ENCODE results near the gene C2orf78.
"Not testable (repeated sequence)": the region's sequence is repeated elsewhere in the genome, so short reads cannot be mapped to it uniquely, and the experiment has no call there.

C2orf78 gene

GRCh38 chr2:73783402-73783801 lies 581 bp upstream of the C2orf78 start:
- not testable (repeated sequence) for DNase-seq

DNA sequence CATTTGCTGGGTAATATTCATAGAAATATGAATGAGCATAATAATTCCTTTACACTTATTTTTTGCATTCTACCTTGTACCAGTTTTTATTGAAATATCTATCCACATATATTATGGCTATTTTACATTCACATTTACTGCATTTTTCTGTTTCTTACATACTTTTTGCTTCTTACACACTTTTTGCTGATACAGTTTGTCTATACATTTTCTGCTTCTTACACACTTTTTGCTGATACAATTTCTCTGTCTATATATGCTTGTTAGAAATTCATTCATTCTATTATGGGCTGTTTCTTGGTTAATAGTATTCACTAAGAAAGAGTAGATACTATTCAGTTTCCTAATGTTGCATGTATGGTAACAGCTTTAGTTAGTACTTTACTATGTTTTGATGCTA lies 27.9 kb downstream of the C2orf78 start:
- no peak for DNase-seq

GRCh38 chr2:73812635-73813034 lies 28.7 kb downstream of the C2orf78 start:
- no peak for DNase-seq

GRCh38 chr2:73818296-73818695 lies 34.3 kb downstream of the C2orf78 start:
- DNase-seq: no peak

DNA sequence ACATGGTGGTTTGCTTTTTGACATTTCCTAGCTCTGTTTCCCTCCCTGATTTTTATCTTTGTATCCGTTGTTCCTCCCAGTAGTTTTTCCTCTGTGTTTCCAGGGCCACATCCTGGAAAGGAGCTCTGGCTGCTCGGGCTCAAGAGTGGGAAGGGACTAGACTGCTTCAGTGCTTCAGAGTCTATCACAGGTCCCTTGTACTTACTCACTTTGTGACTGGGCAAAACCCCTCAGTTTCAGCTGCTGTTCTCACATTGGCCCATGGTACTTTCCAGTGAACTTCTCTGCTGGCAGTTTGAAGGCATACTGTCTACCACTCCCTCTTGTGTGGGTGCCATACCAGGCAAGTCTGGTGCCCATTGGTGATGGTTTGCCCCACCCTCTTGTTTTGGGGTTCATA lies 37.2 kb downstream of the C2orf78 start:
- DNase-seq: no peak

GRCh38 chr2:73821669-73822068 lies 37.7 kb downstream of the C2orf78 start:
- no peak for DNase-seq

DNA sequence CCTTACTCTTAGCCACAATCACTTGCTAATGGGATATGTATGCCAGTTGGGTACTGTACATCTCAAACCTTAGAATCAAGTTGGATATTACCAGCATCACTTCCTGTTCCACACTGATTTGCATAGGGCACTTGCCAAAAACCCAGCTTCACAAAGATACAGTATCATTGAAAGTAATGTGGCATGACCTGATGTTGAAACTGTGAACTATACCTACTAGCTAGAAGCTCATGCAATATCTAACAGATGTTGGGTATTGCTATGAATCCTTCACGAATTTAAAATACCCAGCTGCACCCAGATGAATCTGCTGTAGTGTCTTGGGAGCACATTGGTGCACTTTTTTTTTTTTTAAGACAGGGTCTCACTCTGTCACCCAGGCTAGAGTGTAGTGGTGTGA lies 38.3 kb downstream of the C2orf78 start:
- DNase-seq: no peak

GRCh38 chr2:73822991-73823390 lies 39.0 kb downstream of the C2orf78 start:
- no peak for DNase-seq

DNA sequence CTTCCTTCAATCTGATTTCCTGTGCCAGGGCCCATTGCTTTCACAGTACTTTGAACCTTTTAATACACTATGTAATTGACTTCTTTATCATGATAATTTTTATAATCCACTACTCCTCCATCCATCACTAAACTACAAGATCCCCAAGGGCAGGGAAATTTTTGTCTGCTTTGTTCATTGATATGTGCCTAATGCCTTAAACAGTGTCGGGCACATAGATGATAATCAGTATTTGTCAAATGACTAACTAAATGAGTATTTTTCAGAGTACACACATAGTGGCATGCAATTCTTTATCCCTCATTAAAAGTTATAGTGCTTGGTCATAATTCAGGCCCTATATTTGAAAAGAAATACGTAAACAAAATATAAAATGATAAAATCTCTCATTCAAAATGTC lies 39.4 kb downstream of the C2orf78 start:
- DNase-seq: no peak

- peak; percentile 91 for DNase-seq
Observed at GRCh38 chr2:73823916-73824523, 40.0 kb downstream of the C2orf78 start.

DNA sequence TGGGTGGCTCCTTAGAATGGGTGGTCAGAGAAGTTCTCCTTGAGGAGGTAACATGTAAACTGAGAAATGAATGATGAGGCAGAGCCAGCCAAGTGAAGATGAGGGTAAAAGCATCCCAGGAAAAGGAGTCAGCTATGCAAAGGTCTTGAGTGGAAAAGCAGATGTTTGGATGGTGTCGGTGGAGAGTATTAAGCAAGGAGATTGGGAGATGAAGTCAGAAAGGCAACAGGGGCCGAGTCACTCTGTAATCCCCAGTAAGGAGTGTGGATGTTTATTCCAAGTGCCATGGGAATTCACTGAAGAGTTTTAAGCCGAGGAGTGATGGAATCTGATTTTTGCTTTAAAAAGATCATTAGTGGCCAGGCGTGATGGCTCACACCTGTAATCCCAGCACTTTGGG lies 41.4 kb downstream of the C2orf78 start:
- no peak for DNase-seq

GRCh38 chr2:73827018-73827417 lies 43.0 kb downstream of the C2orf78 start:
- DNase-seq: peak; percentile 78

DNA sequence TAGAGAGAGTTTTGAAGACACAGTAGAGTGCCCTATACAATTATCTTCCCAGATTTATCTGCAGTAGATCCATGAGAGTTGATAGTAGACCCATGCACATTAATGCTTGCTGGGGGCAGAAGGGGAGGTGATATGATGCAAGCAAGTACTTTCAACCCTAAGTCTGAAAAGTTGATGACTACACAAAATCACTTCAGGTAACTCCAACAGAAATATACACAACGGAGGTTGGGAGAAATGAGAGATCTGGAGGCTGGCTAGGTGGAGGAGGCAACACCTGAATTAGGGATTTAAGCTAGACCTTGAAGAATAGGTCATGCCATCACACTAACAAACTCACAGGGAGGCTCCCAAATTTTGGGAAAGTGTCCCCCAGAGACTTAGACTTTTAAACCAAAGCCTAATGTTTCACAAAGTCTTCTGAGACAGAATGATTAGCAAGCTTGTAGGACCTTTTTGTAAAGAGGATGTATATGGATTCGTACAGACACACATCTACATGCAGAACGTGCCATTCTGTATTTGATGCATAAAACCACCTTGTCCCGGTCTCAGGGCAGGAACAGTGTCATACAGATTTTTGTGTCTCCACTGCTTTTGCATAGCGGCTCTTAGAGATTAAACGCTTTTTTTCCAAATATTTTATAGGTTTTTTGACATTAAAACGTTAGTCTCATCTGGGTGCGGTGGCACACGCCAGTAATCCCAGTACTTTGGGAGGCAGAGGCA lies 43.8 kb downstream of the C2orf78 start:
- no peak for DNase-seq

DNA sequence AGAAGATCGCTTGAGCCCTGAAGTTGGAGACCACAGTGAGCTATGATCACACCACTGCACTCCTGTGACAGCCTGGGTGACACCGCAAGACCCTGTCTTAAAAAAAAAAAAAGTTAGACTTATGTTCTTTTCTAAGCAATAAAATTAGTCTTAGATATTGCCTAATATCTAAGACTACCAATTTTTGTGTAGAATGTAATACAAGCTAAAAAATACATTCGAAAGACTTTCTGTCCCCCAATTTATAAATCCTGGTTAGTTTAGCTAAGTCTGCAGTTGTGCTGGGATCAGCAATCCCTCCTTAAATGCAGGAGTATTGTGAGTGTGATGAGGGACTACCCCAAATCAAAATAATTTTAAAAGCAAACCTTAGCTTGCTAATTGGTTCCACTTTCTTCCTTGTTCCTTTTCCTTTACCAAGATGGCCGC lies 44.4 kb downstream of the C2orf78 start:
- DNase-seq: no peak

DNA sequence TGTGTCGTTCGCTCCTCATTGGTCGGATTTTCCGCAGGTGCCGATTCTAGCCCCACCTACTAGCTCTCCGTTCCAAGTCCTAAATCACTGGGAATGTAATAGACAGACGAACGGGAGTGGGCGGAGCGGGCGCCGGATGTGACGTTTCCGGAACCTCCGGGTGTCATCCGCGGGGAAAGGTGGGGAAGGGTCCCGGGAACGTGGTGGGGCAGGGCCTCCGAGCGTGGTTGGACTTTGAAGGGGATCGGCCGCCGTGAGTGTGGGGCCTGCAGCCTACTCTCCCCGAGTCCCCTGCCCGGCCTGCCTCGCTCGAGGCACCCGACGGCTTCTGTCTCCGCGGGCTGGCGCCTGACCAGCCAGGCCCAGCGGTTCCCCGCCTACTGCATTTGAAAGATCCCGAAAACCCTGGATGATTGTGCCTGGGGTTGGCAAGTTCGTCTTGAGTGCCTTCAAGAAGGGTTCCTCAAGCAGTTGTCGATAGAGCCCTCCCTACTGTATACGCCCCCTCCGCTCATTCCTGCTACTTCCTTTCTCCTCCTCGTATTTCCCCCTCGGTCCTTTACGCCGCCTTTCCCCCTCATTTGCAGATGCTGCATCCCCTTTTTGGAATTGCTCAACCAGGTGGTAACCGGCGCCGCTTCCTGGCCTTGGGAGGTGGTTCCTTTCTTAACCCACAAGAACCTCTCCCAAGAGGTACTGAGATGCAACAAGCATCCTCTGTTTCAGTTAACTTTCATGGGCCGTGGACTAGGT lies 45.0 kb downstream of the C2orf78 start, which contains the start of gene STAMBP:
STAMBP (plus strand) TSS at position 144 of the 753 bp plus-strand sequence. CDS start 1,896 bp downstream, outside the sequence.
- peak; percentile 99 for DNase-seq

DNA sequence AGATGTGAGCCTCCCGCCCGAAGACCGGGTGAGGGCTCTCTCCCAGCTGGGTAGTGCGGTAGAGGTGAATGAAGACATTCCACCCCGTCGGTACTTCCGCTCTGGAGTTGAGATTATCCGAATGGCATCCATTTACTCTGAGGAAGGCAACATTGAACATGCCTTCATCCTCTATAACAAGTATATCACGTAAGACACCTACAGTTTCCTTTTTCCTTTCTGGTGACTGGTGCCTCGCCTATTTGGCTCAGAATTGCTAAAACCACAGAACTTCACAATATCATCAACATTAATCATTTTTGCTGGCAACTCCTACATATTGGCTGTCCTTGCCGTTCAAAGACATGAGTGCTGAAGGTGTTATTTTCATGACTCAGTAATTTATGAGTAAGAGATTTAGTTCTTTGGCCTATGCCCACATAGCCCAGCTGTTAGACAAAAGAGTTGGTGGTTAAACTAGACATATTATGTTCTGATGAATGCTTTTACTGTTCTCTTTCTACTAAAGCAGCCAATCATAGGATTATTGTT lies 47.0 kb downstream of the C2orf78 start:
- DNase-seq: peak; percentile 21

- peak; percentile 48 for DNase-seq
Observed at GRCh38 chr2:73832930-73833329, 48.9 kb downstream of the C2orf78 start.

DNA sequence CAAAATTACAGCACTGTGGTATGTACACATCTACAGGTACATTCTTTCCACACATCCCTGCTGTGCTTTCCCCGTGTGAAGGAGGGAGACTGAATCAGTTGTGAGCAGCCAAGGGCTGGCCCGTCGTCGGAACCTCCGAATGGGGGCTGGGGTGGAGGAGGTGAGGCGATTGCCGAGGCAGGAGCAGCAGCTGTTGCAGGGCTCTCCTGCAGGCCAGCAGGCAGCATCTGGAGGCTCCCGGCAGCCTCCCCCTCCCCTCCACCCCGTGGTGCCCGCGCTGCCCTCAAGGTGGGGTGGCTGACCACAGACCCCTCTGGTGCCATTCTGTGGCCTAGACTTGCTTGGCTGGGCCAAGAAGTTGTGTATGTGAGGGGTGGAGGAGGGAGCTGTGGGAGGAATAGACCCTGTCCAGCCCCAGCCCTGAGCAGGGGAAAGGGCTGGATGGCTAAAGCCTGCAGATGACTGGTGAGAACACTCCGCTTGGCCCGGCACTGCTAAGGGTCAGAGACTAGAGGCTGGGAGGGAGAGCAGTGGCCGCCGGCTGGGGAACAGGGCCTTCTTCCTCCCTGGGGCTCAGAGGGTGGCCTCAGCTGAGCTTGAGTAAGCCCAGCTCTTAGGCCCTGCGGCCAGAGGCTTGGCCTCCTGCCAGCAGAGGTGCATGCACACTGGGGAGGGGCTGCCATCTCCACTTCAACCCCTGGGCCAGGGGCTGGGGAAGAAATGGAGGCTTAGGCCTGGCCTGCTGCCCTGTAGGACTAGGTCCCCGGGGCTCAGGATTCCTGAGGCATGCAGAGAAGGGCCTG lies 52.4 kb downstream of the C2orf78 start:
- no peak for DNase-seq

GRCh38 chr2:73837847-73838585 lies 54.0 kb downstream of the C2orf78 start:
- peak; percentile 59 for DNase-seq

DNA sequence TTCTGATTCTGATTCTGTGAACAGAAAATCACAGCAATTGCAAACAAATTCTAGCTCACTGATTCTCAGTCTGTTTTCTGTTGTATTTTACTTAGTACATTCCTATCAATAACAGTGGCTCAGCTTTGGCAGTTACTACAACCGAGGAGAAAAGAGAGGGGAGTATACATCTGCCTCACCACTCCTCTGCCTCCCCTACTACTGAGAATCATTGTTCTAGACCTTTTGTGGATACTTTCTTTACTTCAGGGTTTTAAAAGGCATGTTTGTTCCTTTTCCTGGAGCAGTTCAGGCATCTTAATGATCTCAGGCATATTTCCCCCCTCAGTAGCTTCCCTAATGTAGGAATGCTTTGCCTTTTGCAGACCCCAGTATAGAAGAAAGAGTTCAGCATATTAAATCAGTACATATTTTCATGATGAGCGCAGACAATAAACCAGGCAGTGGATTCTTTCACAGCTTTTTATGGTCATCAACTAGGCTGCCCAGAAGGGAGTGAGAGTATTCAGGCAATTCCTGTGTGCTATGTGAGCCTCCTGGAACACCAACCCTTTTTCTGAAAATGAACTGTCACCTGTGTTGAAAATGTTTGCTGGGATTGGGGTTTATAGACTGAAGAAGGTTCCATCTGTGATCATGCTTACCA lies 55.0 kb downstream of the C2orf78 start:
- no peak for DNase-seq

DNA sequence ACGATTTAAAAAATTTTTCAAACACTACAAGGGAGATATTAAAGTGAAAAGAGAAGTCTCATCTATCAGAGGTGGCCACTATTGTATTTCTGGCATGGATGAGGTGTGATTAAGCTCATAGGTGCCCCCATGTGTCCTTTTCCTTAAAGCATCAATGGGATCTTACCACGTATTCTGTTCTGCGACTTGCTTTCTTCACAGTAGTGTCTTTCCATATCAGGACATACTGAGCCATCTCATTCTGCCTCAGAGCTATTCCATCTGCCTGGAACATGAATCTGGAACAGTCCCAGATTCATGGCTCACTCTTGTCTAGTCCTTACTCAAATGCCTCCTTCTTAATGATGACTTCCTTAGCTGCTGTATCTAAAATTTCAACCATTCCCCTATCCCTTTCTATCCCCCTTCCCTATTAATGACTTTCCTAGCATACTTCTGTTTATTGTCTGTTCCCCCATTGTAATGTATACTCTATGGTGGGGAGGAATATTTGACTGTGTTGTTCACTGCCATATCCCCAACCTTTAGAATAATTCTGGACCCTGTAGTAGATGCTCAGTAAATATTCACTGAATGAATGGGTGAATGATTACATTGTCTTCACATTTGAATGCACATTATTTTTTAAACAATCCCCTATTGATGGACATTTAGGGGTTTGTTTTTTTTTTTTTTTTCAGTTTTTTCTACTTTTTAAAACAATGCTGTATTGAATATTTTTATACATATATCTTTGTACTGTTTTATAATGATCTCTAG lies 55.8 kb downstream of the C2orf78 start:
- no peak for DNase-seq
